GM18861 (cell line): ENCODE results near the gene CASP4.

Experiments used
- ATAC-seq: cut with Tn5 transposase; IDR thresholded peaks from one replicate; pipeline ENCODE4 v1.9.1; 2021; ENCODE audit not compliant: unreplicated experiment

The CASP4 gene

GRCh38 chr11:104895634-104896033 is 72.7 kb downstream of the CASP4 start:
- no peak for ATAC-seq

- no peak for ATAC-seq
Measured at GRCh38 chr11:104893876-104894275, 74.5 kb downstream of the CASP4 start.
